ENCODE data around the gene NUP153.

DNA sequence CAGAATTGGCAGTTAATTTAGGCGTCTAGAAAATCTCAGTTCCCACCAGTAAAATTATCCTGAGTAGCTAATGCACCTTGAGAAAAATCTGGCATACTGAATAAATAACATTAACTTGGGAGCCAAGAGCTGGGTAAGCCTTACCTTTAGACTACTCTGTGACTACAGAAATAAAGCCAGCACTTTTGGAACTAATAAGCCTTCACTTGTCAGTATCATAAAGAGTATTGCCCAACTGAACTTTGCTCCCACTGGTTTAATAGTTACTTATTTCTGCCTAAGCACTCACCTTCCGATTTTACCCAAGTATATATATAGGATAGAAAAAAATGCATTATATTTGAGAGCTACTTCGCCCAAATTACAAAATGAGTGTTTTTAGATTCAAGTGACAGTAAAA lies 95.9 kb downstream of the NUP153 start:
- TF ChIP-seq POLR2A (IDR thresholded peaks at IDR 0.05), result no peak
- TF ChIP-seq, protein P1, sequence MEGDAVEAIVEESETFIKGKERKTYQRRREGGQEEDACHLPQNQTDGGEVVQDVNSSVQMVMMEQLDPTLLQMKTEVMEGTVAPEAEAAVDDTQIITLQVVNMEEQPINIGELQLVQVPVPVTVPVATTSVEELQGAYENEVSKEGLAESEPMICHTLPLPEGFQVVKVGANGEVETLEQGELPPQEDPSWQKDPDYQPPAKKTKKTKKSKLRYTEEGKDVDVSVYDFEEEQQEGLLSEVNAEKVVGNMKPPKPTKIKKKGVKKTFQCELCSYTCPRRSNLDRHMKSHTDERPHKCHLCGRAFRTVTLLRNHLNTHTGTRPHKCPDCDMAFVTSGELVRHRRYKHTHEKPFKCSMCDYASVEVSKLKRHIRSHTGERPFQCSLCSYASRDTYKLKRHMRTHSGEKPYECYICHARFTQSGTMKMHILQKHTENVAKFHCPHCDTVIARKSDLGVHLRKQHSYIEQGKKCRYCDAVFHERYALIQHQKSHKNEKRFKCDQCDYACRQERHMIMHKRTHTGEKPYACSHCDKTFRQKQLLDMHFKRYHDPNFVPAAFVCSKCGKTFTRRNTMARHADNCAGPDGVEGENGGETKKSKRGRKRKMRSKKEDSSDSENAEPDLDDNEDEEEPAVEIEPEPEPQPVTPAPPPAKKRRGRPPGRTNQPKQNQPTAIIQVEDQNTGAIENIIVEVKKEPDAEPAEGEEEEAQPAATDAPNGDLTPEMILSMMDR (IDR thresholded peaks at IDR 0.05), result no peak
